ENCODE measurements around the gene NTRK2.
A peak's percentile ranks its signal among the peaks of the same experiment; 100 is the strongest.

The NTRK2 gene

GRCh38 chr9:84711936-84712335 is 42.4 kb downstream of the NTRK2 start:
- FAIRE-seq (peak; percentile 9), DNase-seq (ENCODE audit: insufficient read length, low spot score) (no peak)
- no peak for TF ChIP-seq PAX5 (IDR thresholded peaks at IDR 0.05; ENCODE audit: insufficient read depth, low read length, severe bottlenecking)
- TF ChIP-seq POLR2A (IDR thresholded peaks at IDR 0.05; ENCODE audit: low read depth, low read length), result no peak
- TF ChIP-seq SPI1 (IDR thresholded peaks at IDR 0.05; ENCODE audit: low read depth, low read length), result no peak
- no peak for TF ChIP-seq TAF1 (IDR thresholded peaks at IDR 0.05; ENCODE audit: low read depth, low read length)
- TF ChIP-seq POLR2AphosphoS5 (IDR thresholded peaks at IDR 0.05; ENCODE audit: low read depth, low read length), result no peak

GRCh38 chr9:84716217-84716616 is 46.7 kb downstream of the NTRK2 start:
- FAIRE-seq, result no peak
- TF ChIP-seq SPI1 (IDR thresholded peaks at IDR 0.05; ENCODE audit: low read depth, low read length) (no peak), POU2F2 (IDR thresholded peaks at IDR 0.05; ENCODE audit: low read depth, low read length) (no peak), TAF1 (IDR thresholded peaks at IDR 0.05; ENCODE audit: low read depth, low read length) (no peak), POLR2AphosphoS5 (IDR thresholded peaks at IDR 0.05; ENCODE audit: low read depth, low read length) (no peak), POLR2A (IDR thresholded peaks at IDR 0.05; ENCODE audit: low read depth, low read length) (no peak), PAX5 (IDR thresholded peaks at IDR 0.05; ENCODE audit: insufficient read depth, low read length, severe bottlenecking) (no peak)
- DNase-seq (ENCODE audit: insufficient read length, low spot score), result no peak

GRCh38 chr9:84718476-84718875 is 48.9 kb downstream of the NTRK2 start:
- DNase-seq (ENCODE audit: insufficient read length, low spot score) (no peak), FAIRE-seq (no peak)
- TF ChIP-seq POLR2A (IDR thresholded peaks at IDR 0.05; ENCODE audit: low read depth, low read length) (no peak), POU2F2 (IDR thresholded peaks at IDR 0.05; ENCODE audit: low read depth, low read length) (no peak), PAX5 (IDR thresholded peaks at IDR 0.05; ENCODE audit: insufficient read depth, low read length, severe bottlenecking) (no peak), TAF1 (IDR thresholded peaks at IDR 0.05; ENCODE audit: low read depth, low read length) (no peak), SPI1 (IDR thresholded peaks at IDR 0.05; ENCODE audit: low read depth, low read length) (no peak), POLR2AphosphoS5 (IDR thresholded peaks at IDR 0.05; ENCODE audit: low read depth, low read length) (no peak)

- DNase-seq (ENCODE audit: insufficient read length, low spot score) (no peak), FAIRE-seq (no peak)
- no peak for TF ChIP-seq POLR2A (IDR thresholded peaks at IDR 0.05; ENCODE audit: low read depth, low read length)
Observed at GRCh38 chr9:84722388-84722989, 53.0 kb downstream of the NTRK2 start.

DNA sequence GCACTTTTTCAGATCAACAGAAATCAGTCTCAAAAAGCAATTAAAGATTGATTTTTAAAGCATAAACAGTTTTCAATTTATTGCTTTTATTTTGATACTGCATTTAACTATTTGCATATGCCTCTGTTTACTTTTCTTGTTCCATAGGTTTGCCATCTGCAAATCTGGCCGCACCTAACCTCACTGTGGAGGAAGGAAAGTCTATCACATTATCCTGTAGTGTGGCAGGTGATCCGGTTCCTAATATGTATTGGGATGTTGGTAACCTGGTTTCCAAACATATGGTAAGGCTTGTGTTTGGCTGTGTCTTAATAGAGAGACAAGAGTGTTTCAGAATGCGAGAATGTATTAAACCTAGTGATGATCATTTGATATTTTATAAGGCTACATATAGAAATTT is 53.9 kb downstream of the NTRK2 start:
- no peak for DNase-seq (ENCODE audit: insufficient read length, low spot score)
- FAIRE-seq, result no peak
- no peak for TF ChIP-seq POLR2A (IDR thresholded peaks at IDR 0.05; ENCODE audit: low read depth, low read length)
- TF ChIP-seq TAF1 (IDR thresholded peaks at IDR 0.05; ENCODE audit: low read depth, low read length), result no peak
- TF ChIP-seq POLR2AphosphoS5 (IDR thresholded peaks at IDR 0.05; ENCODE audit: low read depth, low read length), result no peak
- no peak for TF ChIP-seq PAX5 (IDR thresholded peaks at IDR 0.05; ENCODE audit: insufficient read depth, low read length, severe bottlenecking)
- no peak for TF ChIP-seq SPI1 (IDR thresholded peaks at IDR 0.05; ENCODE audit: low read depth, low read length)
- no peak for TF ChIP-seq POU2F2 (IDR thresholded peaks at IDR 0.05; ENCODE audit: low read depth, low read length)

DNA sequence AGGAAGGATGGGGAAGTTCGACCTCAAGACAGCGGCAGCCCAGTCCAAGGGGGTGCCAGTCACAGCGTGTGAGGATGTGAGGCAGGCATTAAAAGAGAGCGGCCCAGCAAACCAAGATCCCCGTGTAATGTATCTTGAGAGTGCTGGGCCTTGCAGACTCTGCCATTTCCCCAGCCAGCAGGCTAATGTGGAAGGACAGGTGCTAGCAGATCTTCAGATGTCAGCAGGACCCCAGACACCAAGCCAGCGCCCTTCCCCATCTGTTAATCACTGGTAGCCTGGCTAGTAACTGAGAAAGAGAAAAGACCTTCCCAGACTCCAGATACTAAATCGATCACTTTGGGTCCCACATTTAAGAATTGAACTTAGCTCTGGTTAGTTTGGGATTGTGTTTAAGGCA is 62.2 kb downstream of the NTRK2 start:
- no peak for TF ChIP-seq POLR2AphosphoS5 (IDR thresholded peaks at IDR 0.05; ENCODE audit: low read depth, low read length)
- TF ChIP-seq PAX5 (IDR thresholded peaks at IDR 0.05; ENCODE audit: insufficient read depth, low read length, severe bottlenecking), result no peak
- no peak for TF ChIP-seq SPI1 (IDR thresholded peaks at IDR 0.05; ENCODE audit: low read depth, low read length)
- no peak for TF ChIP-seq POLR2A (IDR thresholded peaks at IDR 0.05; ENCODE audit: low read depth, low read length)
- TF ChIP-seq POU2F2 (IDR thresholded peaks at IDR 0.05; ENCODE audit: low read depth, low read length), result no peak
- no peak for TF ChIP-seq TAF1 (IDR thresholded peaks at IDR 0.05; ENCODE audit: low read depth, low read length)
- no peak for DNase-seq (ENCODE audit: insufficient read length, low spot score)
- FAIRE-seq, result no peak

DNA sequence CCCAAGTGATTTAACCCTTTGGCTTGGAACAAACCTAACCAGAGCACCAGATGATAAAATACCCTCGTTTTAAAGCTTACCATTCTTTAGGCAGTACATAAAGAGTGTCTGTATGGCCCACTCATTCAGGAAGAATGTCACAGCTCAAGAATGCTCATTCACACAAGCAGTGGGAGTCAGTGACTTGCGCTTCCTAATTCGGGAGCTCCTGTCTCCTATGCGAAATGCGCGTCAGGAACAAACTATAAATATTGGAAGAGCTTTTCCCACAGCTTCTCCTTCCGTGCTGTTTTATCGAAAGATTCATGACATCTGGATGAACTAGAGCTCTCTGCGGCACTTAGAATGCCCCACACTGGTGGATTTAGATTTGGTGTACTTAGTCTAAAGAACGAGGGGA is 66.6 kb downstream of the NTRK2 start:
- DNase-seq (ENCODE audit: insufficient read length, low spot score) (no peak), FAIRE-seq (no peak)
- TF ChIP-seq PAX5 (IDR thresholded peaks at IDR 0.05; ENCODE audit: insufficient read depth, low read length, severe bottlenecking), result no peak
- no peak for TF ChIP-seq POLR2A (IDR thresholded peaks at IDR 0.05; ENCODE audit: low read depth, low read length)
- TF ChIP-seq POU2F2 (IDR thresholded peaks at IDR 0.05; ENCODE audit: low read depth, low read length), result no peak
- TF ChIP-seq SPI1 (IDR thresholded peaks at IDR 0.05; ENCODE audit: low read depth, low read length), result no peak
- no peak for TF ChIP-seq POLR2AphosphoS5 (IDR thresholded peaks at IDR 0.05; ENCODE audit: low read depth, low read length)
- TF ChIP-seq TAF1 (IDR thresholded peaks at IDR 0.05; ENCODE audit: low read depth, low read length), result no peak

DNA sequence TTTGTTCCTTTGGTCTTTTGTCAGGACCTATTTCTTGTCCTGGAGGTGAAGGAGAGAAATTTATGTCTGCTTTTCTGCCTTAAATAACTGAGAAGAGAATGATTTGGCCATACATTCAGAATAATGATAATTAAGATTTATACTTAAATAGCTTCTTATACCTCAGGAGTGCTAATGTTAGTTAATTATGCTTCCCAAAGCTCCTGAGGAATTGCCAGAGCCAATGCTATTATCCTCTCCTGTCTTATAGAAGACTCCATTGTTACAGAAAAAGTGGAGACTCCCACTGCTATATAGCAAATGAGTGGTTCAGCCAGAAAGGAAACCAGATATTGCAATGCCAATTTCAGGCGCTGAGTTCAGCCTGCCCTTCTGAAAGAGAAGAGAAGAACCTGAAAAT is 67.0 kb downstream of the NTRK2 start:
- DNase-seq (ENCODE audit: insufficient read length, low spot score), result no peak
- no peak for FAIRE-seq

DNA sequence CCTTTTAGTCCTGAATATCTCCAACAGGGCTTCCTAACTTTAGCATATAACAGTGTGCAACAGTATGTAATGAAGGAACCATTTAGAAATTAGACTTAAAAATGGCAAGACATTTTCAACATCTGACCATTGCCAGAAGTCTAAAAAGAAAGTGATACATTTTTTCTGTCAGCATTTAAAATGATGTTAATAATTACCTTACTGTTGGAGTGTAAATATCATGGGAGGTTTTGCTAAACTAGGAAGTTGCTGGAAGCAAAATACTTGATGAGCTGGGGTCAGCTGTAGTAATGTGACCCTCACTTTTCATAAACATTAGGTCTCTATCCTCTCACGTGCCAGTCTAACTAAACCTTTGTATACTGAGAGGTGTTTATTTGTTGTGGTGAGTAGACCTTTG is 68.8 kb downstream of the NTRK2 start:
- DNase-seq (ENCODE audit: insufficient read length, low spot score) (no peak), FAIRE-seq (no peak)
- TF ChIP-seq SPI1 (IDR thresholded peaks at IDR 0.05; ENCODE audit: low read depth, low read length) (no peak), PAX5 (IDR thresholded peaks at IDR 0.05; ENCODE audit: insufficient read depth, low read length, severe bottlenecking) (no peak), TAF1 (IDR thresholded peaks at IDR 0.05; ENCODE audit: low read depth, low read length) (no peak), POU2F2 (IDR thresholded peaks at IDR 0.05; ENCODE audit: low read depth, low read length) (no peak), POLR2AphosphoS5 (IDR thresholded peaks at IDR 0.05; ENCODE audit: low read depth, low read length) (no peak), POLR2A (IDR thresholded peaks at IDR 0.05; ENCODE audit: low read depth, low read length) (no peak)

More for the DNA sequence above, 67.0 kb downstream of the NTRK2 start:
- no peak for TF ChIP-seq POLR2A (IDR thresholded peaks at IDR 0.05; ENCODE audit: low read depth, low read length)
- TF ChIP-seq PAX5 (IDR thresholded peaks at IDR 0.05; ENCODE audit: insufficient read depth, low read length, severe bottlenecking), result no peak
- no peak for TF ChIP-seq SPI1 (IDR thresholded peaks at IDR 0.05; ENCODE audit: low read depth, low read length)
- TF ChIP-seq POU2F2 (IDR thresholded peaks at IDR 0.05; ENCODE audit: low read depth, low read length), result no peak
- no peak for TF ChIP-seq TAF1 (IDR thresholded peaks at IDR 0.05; ENCODE audit: low read depth, low read length)
- TF ChIP-seq POLR2AphosphoS5 (IDR thresholded peaks at IDR 0.05; ENCODE audit: low read depth, low read length), result no peak

DNA sequence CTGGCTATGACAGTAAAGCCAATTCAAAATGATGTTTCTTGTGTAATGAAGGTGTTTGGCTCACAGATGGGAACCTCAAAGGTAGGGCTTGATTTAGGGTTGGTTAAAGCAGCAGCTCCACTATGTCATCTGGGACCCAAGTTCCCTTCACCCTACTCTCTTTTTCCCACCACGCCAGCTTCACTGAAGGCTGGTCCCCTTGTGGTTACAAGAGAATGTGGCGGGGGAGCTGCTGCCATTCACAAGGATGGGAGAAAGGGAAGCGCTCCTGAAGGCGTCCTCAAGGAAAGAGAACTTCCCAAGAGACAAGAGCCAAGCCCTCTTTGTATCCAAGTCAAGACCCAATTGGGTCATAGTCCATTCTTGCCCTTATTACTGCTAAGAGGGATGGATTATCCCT is 72.7 kb downstream of the NTRK2 start:
- FAIRE-seq (no peak), DNase-seq (ENCODE audit: insufficient read length, low spot score) (no peak)
- TF ChIP-seq PAX5 (IDR thresholded peaks at IDR 0.05; ENCODE audit: insufficient read depth, low read length, severe bottlenecking) (no peak), TAF1 (IDR thresholded peaks at IDR 0.05; ENCODE audit: low read depth, low read length) (no peak), SPI1 (IDR thresholded peaks at IDR 0.05; ENCODE audit: low read depth, low read length) (no peak), POU2F2 (IDR thresholded peaks at IDR 0.05; ENCODE audit: low read depth, low read length) (no peak), POLR2A (IDR thresholded peaks at IDR 0.05; ENCODE audit: low read depth, low read length) (no peak), POLR2AphosphoS5 (IDR thresholded peaks at IDR 0.05; ENCODE audit: low read depth, low read length) (no peak)

Measured in GM12891 (cell line).